Activated B cell treated with CpG ODN at 0.5 μM for 24 hours (primary cell): ENCODE results near the gene DARS1. TPM values are rescaled to one million over a fixed set of nuclear protein-coding genes. Genes with fewer than 3 reads are reported as not detected.

Experiments
- ATAC-seq: fragments of 200-7000 bp; cut with Tn5 transposase; one replicate; pipeline ENCODE4 v1.10.0; 2021; ENCODE audit warnings: low read depth, mild to moderate bottlenecking, moderate library complexity
- CTCF ChIA-PET: fragments of 350-600 bp; sonication (Branson Sonifier 250); formaldehyde crosslinking; loops from one replicate; lab custom pipeline; 2021; ENCODE audit warnings: antibody characterized with exemption; lab: Charles Lee
- POLR2A ChIA-PET: fragments of 350-600 bp; sonication (Branson Sonifier 250); formaldehyde crosslinking; loops from one replicate; lab custom pipeline; 2021; ENCODE audit warnings: antibody characterized with exemption; lab: Charles Lee
- DNase-seq: peaks from one replicate; pipeline ENCODE4 v3.0.0; 2022
- H3K27ac Mint-ChIP-seq: one replicate; pipeline ENCODE4 v1.8.0; 2020; ENCODE audit warnings: mixed read lengths
- H3K27me3 Mint-ChIP-seq: one replicate; pipeline ENCODE4 v1.8.0; 2021; ENCODE audit warnings: mixed read lengths
- H3K36me3 Mint-ChIP-seq: one replicate; pipeline ENCODE4 v1.8.0; 2021; ENCODE audit warnings: low read depth, mixed read lengths
- H3K4me1 Mint-ChIP-seq: one replicate; pipeline ENCODE4 v1.8.0; 2021; ENCODE audit warnings: mixed read lengths
- H3K4me3 Mint-ChIP-seq: one replicate; pipeline ENCODE4 v1.8.0; 2020; ENCODE audit warnings: mild to moderate bottlenecking, mixed read lengths
- H3K9me3 Mint-ChIP-seq: one replicate; pipeline ENCODE4 v1.8.0; 2020; ENCODE audit warnings: mixed read lengths
- CTCF ChIP-seq: fragments of 200-600 bp; IDR thresholded peaks from one replicate; pipeline ENCODE4 v1.8.0; 2022; ENCODE audit warnings: antibody characterized with exemption, mild to moderate bottlenecking
- intact Hi-C: fragments of 100-400 bp; cut with micrococcal nuclease; formaldehyde crosslinking; loops from one replicate; pipeline ENCODE4 v1.15.1; 2024
- total RNA-seq: library from RNA; stranded (reverse); gene quantifications from 2 replicates; pipeline ENCODE4 v1.2.3, GENCODE V29; 2022

The DARS1 gene
- total RNA-seq, 1 donor from 2014 or later, result 96.3 TPM

DNA sequence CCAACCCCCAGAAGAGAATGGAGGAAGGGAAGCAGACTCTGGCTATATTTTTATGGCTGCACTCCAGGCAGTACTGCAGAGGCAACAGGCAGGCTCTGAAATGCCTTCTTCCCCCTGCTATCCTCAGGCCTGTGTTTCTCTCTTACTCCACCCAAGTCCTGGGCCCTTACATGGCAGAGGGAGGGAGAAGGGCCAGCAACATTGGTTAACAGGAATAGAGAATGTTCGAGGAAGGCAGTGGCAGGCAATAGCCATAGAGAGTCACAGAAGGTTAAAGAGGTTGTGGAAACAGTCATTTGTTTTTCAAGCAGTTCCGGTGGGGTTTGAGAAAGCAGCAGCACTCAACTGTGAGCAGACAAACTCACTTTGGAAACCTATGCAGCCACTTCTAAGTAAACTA lies 15.1 kb upstream of the DARS1 start:
- TF ChIP-seq CTCF, result no peak
- Mint-ChIP-seq H3K36me3 (no peaks in the 10 kb centered on the region), H3K9me3 (no peaks in the 10 kb centered on the region), H3K27ac (peak overlapping the region; percentile 93), H3K27me3 (no peaks in the 10 kb centered on the region), H3K4me3 (peak overlapping the region; percentile 66), H3K4me1 (peaks cover 70% of the 10 kb centered on the region)
- ChIA-PET POLR2A (interaction anchor here (5.4 kb wide), 1 partner anchor 118 kb away, joined by 83 read pairs; the partner anchor contains the start of gene CXCR4), CTCF (no interaction called here)
- peak; percentile 42 for ATAC-seq
- no peak for DNase-seq
- intact Hi-C loops, result no loop called here

- Mint-ChIP-seq H3K27me3 (no peaks in the 10 kb centered on the region), H3K36me3 (no peaks in the 10 kb centered on the region), H3K4me3 (no peak overlapping the region), H3K4me1 (peaks cover 66% of the 10 kb centered on the region), H3K9me3 (no peaks in the 10 kb centered on the region), H3K27ac (peak overlapping the region; percentile 93)
- intact Hi-C loops, result loop anchor here (5.0 kb wide), 2 partner anchors 207 to 327 kb away; no protein-coding TSS in a partner anchor
- ChIA-PET POLR2A (interaction anchor here (0.8 to 5.4 kb wide), 5 partner anchors 119 to 381 kb away, joined by 4 to 83 read pairs (median 19); partner anchors contain the start of gene CXCR4), CTCF (interaction anchor here (1.2 to 3.6 kb wide), 2 partner anchors 240 to 384 kb away, joined by 3 to 36 read pairs; no protein-coding TSS in a partner anchor)
- no peak for DNase-seq
- no peak for ATAC-seq
- no peak for TF ChIP-seq CTCF
Observed at GRCh38 chr2:135999899-136000298, 14.5 kb upstream of the DARS1 start.

- no peak for TF ChIP-seq CTCF
- no peak for DNase-seq
Observed at GRCh38 chr2:135998879-135999278, 13.5 kb upstream of the DARS1 start.

GRCh38 chr2:135997380-135997779 lies 12.0 kb upstream of the DARS1 start:
- intact Hi-C loops, result loop anchor here (1.0 to 5.0 kb wide), 7 partner anchors 11 to 381 kb away; partner anchors contain the start of gene DARS1
- Mint-ChIP-seq H3K36me3 (no peaks in the 10 kb centered on the region), H3K27ac (peak overlapping the region; percentile 86), H3K27me3 (no peaks in the 10 kb centered on the region), H3K9me3 (no peaks in the 10 kb centered on the region), H3K4me1 (peaks cover 51% of the 10 kb centered on the region), H3K4me3 (peak overlapping the region; percentile 24)
- no peak for TF ChIP-seq CTCF
- POLR2A ChIA-PET, result interaction anchor here (0.6 to 5.4 kb wide), 22 partner anchors 8 to 387 kb away, joined by 3 to 83 read pairs (median 10); partner anchors contain the start of genes CXCR4 and DARS1
- peak; percentile 41 for DNase-seq
- peak; percentile 97 for ATAC-seq
- CTCF ChIA-PET, result interaction anchor here (0.6 to 4.2 kb wide), 45 partner anchors 9 to 426 kb away, joined by 3 to 77 read pairs (median 4); partner anchors contain the start of genes CXCR4 and DARS1

More at GRCh38 chr2:135998879-135999278, 13.5 kb upstream of the DARS1 start:
- ATAC-seq, result no peak
- Mint-ChIP-seq H3K4me1 (peaks cover 59% of the 10 kb centered on the region), H3K36me3 (no peaks in the 10 kb centered on the region), H3K4me3 (peak overlapping the region; percentile 11), H3K9me3 (no peaks in the 10 kb centered on the region), H3K27me3 (no peaks in the 10 kb centered on the region), H3K27ac (peak overlapping the region; percentile 86)
- ChIA-PET CTCF (interaction anchor here (1.2 to 4.2 kb wide), 6 partner anchors 208 to 387 kb away, joined by 3 to 77 read pairs (median 20); no protein-coding TSS in a partner anchor), POLR2A (interaction anchor here (0.7 to 5.4 kb wide), 15 partner anchors 10 to 382 kb away, joined by 3 to 83 read pairs (median 12); partner anchors contain the start of genes CXCR4 and DARS1)
- intact Hi-C loops, result loop anchor here (5.0 kb wide), 2 partner anchors 208 to 328 kb away; no protein-coding TSS in a partner anchor

- ChIA-PET POLR2A (interaction anchor here (1.5 to 5.4 kb wide), 11 partner anchors 11 to 385 kb away, joined by 5 to 83 read pairs (median 12); partner anchors contain the start of genes CXCR4 and DARS1), CTCF (interaction anchor here (0.8 to 4.2 kb wide), 16 partner anchors 9 to 427 kb away, joined by 3 to 77 read pairs (median 5); partner anchors contain the start of genes CXCR4 and DARS1)
- no peaks in the 10 kb centered on the region for H3K27me3 Mint-ChIP-seq
- peaks cover 41% of the 10 kb centered on the region for H3K4me1 Mint-ChIP-seq
- DNase-seq (no peak), ATAC-seq (no peak)
- H3K27ac Mint-ChIP-seq, result no peak overlapping the region
- no peaks in the 10 kb centered on the region for H3K9me3 Mint-ChIP-seq
- intact Hi-C loops, result loop anchor here (2.0 to 5.0 kb wide), 3 partner anchors 211 to 331 kb away; no protein-coding TSS in a partner anchor
- H3K4me3 Mint-ChIP-seq, result no peak overlapping the region
- no peaks in the 10 kb centered on the region for H3K36me3 Mint-ChIP-seq
- no peak for TF ChIP-seq CTCF
Observed at GRCh38 chr2:135996304-135996703, 10.9 kb upstream of the DARS1 start.
